ENCODE data around the gene ABCG1.

DNA sequence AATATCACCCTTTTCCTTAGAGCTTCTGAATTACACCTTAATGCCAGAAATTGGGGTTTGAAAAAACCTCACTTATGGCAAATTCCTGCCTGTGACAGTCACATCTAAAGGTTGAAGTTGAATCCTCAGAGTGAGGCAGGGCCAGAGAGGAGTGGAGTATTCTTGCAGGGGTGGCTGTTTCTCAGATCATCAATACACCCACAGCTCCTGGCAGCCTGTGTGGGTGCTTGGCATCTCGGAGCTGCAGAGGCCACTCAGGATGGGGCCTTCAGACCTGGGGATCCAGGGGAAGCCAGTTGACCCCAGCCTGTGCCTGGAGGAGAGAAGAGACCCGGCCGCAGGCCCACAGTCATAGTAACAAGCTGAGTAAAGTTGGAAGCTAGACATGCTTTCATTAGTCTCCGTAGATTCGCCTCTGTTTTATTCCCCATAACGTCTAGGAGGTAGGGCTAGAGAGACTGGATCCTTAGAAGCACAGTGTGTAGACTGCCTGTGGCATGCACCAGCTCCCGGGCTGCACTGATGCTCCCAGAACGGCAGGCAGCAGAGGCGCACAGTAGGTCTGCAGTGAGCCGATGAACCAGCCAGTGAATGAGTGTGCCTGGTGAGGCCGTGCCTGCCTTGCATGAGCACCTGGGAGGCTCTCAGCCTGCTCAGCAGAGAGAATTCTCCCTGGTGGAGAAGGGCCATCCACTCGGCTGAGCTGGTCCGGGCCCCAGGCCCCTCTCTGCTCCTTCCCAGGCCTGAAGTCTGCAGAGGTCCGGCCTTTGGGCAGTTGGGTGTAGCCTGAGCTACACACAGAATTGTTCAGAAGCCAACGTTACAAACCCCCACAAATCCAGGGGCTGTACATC, 53.4 kb downstream of the ABCG1 start:
- TF ChIP-seq POLR2A (IDR thresholded peaks at IDR 0.05; ENCODE audit: low read depth, low read length): no peak
- no peak for TF ChIP-seq POLR2AphosphoS5 (IDR thresholded peaks at IDR 0.05; ENCODE audit: low read depth, low read length)
- no peak for TF ChIP-seq TAF1 (IDR thresholded peaks at IDR 0.05; ENCODE audit: borderline replicate concordance, low read depth, low read length)
